Measurements from ENCODE around the gene ZNF638.

DNA sequence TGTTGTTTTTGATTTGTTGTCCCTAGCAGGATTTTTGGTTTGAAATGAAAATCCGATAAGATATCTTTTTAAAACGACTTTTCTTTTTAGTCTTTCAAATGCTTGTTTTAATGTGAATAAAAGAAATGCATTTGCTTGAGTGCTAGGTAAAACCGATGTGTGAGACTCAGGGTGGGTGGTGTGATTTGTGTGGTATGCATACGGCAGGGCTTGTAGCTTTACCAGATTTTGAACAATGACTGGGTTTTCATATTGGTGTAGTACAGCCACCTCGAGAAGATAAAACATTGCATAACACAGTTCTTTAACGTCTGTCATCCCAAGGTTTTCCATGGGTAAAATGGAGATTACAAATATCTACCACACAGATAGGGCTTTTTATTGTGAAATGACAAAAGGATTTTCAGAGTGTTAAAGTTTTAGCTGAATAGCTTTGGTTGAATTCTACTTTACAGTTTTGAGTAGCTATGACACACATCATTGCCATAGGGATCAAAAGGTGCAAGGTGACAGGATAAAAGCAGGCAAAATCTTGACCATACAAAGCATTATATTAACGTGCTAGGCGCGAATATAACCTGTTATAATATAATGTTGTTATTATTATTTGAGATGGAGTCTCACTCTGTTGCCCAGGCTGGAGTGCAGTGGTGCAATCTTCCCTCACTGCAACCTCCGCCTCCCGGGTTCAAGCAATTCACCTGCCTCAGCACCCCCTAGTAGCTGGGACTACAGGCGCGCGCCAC is 824 bp upstream of the ZNF638 start:
- TF ChIP-seq, protein P1, sequence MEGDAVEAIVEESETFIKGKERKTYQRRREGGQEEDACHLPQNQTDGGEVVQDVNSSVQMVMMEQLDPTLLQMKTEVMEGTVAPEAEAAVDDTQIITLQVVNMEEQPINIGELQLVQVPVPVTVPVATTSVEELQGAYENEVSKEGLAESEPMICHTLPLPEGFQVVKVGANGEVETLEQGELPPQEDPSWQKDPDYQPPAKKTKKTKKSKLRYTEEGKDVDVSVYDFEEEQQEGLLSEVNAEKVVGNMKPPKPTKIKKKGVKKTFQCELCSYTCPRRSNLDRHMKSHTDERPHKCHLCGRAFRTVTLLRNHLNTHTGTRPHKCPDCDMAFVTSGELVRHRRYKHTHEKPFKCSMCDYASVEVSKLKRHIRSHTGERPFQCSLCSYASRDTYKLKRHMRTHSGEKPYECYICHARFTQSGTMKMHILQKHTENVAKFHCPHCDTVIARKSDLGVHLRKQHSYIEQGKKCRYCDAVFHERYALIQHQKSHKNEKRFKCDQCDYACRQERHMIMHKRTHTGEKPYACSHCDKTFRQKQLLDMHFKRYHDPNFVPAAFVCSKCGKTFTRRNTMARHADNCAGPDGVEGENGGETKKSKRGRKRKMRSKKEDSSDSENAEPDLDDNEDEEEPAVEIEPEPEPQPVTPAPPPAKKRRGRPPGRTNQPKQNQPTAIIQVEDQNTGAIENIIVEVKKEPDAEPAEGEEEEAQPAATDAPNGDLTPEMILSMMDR (conservative IDR thresholded peaks at IDR 0.05 in 1 of 2, IDR thresholded peaks at IDR 0.05 in 1 of 2; ENCODE audit: extremely low read depth in 1 of 2, insufficient read depth in 1 of 2, low read depth in 1 of 2, low read length in 2 of 2), result no peak
- TF ChIP-seq EZH2 (IDR thresholded peaks at IDR 0.05; ENCODE audit: borderline replicate concordance, low read length), result no peak

All from mammary epithelial cell (primary cell).